Right renal cortex interstitium (tissue), 3 donors: ENCODE data around the gene SERPINB5. TPM values are rescaled to one million over a fixed set of nuclear protein-coding genes. Genes with fewer than 3 reads are reported as not detected.
A peak's percentile ranks its signal among the peaks of the same experiment; 100 is the strongest.
"Not testable (repeated sequence)": the region's sequence is repeated elsewhere in the genome, so short reads cannot be mapped to it uniquely, and the experiment has no call there.

Experiments used
- DNase-seq, 3 donors: peaks; one replicate each; pipeline ENCODE4 v3.0.0-alpha.2; 2013; ENCODE audit warnings: low read depth in 3 of 3, low spot score in 2 of 3
- polyA plus RNA-seq, 3 donors: library from polyadenylated mRNA; unstranded; fragments of 120-200 nt; gene quantifications; one replicate each; pipeline ENCODE4 v1.2.1, GENCODE V29; 2013; ENCODE audit not compliant: insufficient read length in 3 of 3

The SERPINB5 gene
- not detected for polyA plus RNA-seq

DNA sequence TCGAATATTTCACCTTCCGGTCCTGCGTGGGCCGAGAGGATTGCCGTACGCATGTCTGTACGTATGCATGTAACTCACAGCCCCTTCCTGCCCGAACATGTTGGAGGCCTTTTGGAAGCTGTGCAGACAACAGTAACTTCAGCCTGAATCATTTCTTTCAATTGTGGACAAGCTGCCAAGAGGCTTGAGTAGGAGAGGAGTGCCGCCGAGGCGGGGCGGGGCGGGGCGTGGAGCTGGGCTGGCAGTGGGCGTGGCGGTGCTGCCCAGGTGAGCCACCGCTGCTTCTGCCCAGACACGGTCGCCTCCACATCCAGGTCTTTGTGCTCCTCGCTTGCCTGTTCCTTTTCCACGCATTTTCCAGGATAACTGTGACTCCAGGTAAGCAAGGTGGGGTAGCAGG, at the start of gene SERPINB5:
SERPINB5 (plus strand) TSS at position 291 of the 400 bp plus-strand sequence. CDS start 7,471 bp downstream, outside the sequence.
- DNase-seq = no peak

DNA sequence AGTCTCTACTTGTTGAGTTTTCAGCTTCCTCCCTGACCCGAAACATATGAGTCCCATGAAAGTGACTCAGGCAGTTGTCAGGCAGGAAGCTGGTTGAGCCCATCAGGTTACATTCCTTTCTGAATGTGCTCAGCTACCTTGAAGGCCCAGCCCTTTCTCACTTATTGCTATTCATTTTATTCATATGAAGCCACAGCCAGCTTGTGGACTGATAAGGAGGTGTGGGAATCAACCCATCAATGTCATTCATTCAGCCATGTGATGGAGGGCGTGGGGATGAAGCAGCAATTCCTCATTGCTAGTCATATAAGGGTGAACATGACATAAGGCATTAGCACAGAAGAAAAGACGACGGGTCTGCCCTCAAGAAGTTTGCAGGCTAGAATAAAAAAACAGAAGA, 49.2 kb upstream of the SERPINB5 start:
- no peak for DNase-seq

- DNase-seq = no peak
These were observed 46.2 kb upstream of the SERPINB5 start for GRCh38 chr18:63430526-63430925.

DNA sequence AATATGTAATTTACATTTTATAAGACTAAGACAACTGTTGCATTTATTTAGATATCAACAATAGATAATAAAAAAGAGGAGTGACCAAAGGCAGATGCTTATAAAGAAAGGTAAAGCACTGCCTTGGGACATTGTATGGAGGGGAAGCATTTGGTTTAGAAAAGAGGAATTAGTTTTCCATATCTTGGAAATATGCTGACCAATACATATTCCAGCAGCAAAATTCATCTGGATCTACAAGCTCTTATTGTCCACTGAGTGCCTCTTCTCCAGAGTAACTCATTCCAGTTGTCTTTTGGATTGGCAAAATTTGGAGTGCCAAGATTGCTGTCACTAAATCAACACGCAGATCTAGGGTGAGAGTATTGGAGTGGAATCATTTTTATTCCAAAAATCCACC, 45.6 kb upstream of the SERPINB5 start:
- no peak for DNase-seq

GRCh38 chr18:63433334-63433866, 43.4 kb upstream of the SERPINB5 start:
- DNase-seq = no peak

DNA sequence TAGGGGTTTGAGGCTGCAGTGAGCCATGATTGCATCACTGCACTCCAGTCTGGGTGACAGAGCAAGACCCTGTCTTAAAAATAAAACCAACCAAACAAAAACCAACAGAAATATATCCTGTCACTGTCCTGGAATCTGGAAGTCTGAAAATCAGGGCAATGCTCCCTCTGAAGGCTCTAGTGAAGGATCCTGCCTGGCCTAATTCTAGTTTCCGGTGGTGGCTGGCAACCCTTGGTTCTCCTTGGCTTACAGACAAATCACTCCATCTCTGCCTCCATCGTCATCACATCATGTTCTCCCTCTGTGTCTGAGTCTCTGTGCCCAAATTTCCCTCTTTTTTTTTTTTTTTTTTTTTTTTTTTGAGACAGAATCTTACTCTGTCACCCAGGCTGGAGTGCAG, 38.6 kb upstream of the SERPINB5 start:
- DNase-seq = no peak

- peak; percentile 55 to 56 (median 56) for DNase-seq
These were observed 37.4 kb upstream of the SERPINB5 start for GRCh38 chr18:63439334-63439733.

DNA sequence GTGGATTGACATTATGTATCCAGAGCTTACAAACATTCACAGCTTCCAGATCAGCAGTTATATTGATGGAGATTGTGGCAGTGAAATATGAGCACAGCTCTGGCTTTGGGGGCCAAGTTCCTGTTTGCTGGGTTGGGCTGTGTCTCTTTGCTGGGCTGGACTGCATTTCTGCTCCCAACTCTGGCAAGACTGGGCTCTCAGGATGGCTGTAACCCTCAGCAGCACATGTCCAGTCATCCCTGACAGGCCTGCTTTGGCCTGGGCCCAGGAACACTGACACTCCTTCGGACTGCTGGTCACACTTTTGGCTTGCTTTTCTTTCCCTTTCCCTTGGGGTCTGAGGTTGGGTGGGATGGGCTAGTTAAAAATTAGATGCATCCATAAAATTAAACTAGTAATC, 36.5 kb upstream of the SERPINB5 start:
- DNase-seq = no peak

DNA sequence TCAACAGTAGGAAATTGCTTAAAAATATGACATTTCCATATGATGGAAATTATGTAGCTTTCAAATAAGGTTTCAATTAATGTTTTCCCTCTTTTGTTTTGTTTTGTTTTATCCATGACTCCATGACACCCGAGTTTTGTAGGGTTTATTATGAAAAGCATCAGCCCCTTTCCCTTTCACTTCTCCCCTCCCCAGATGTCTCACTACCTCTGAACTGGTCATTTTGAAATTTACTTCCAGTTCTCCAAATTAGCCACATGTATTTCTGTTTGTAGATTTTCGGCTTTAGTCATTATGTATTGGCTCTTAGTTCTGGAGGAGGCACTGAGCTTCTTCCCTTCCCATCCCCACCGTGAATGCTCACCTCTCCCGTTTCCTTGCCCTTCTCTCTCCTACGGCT, 35.9 kb upstream of the SERPINB5 start:
- DNase-seq = no peak

- no peak for DNase-seq
These were observed 32.9 kb upstream of the SERPINB5 start for GRCh38 chr18:63443829-63444228.

- no peak for DNase-seq
These were observed 32.2 kb upstream of the SERPINB5 start for GRCh38 chr18:63444580-63444979.

DNA sequence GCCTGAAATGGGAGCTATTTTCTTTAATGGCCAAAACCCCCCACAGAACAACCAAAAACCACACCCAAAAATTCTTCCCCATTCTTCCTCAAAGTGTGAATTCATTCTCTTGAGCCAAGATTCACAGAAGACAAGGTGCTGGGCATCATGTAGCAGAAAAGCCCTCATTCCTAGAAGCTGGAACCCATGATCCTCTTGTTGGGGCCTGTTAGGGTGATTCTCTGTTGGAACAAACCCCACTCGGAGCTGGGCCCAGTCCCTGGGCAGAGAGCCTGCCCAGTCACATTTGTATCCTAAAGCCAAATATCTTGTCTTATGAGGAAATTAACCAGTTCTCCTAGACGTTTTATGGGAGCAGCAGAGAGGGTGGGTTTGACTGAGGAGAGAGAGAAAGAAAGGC, 31.7 kb upstream of the SERPINB5 start:
- DNase-seq = no peak

DNA sequence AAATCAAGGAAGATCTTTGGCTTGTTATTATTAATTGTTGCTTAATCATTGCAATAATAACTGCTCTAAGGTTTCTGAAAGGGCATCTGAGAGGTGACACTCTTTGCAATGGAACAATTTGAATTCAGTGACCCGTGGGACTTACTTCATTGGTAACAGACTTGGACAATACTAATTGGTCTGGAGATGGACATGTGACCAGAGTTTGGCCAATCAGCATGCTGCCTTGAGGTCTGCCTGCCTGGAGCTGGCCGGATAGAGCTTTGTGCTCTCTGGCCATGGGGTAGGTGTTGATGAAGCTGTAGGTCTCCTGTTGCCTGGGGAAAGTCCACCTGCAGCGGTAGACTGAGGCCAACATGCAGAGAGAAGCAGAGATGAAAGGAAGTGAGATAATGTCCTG, 30.5 kb upstream of the SERPINB5 start:
- no peak for DNase-seq

- no peak for DNase-seq
These were observed 29.7 kb upstream of the SERPINB5 start for GRCh38 chr18:63447066-63447465.

GRCh38 chr18:63449426-63449825, 27.3 kb upstream of the SERPINB5 start:
- DNase-seq = no peak

GRCh38 chr18:63451799-63452660, 24.7 kb upstream of the SERPINB5 start:
- no peak for DNase-seq

DNA sequence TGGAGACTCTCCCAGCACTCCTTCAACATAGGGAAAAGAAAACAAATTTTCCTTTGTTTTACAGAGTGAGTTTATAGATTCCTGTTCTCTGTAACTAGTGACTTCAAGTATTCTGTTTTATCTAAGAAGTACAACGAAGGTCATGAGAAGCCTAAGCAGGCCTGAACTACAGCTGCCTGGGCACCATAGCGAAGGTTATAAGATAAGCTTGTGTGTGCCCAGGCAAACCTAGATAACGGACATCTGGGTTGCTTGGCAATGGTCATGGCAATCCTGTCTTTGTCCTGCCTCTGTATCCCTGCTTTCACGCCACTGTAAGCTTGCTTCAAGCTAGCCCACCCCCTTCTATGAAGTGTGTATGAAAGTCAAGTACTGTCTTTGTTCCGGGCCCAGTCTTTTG, 24.0 kb upstream of the SERPINB5 start:
- DNase-seq = not testable (repeated sequence)

DNA sequence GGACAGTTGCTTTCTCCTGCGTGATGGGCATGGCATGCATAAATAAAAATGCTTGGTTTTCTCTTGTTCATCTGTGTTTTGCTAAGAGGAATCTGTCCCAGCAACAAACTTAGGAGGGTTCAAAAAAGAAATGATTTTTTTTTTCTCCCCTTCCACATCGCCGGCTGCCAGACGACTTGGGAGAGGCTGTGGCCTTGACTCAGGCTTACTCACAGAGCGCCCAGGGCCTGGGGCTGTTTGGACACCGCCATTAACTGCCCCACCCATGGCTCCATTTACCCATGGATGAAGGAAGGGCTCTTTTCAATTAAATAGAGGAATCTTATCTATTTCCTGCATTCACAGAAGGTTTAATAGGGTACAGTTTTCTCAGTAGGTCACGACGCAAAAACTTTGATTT, 22.3 kb upstream of the SERPINB5 start:
- no peak for DNase-seq

- no peak for DNase-seq
These were observed 18.8 kb upstream of the SERPINB5 start for GRCh38 chr18:63457977-63458376.

DNA sequence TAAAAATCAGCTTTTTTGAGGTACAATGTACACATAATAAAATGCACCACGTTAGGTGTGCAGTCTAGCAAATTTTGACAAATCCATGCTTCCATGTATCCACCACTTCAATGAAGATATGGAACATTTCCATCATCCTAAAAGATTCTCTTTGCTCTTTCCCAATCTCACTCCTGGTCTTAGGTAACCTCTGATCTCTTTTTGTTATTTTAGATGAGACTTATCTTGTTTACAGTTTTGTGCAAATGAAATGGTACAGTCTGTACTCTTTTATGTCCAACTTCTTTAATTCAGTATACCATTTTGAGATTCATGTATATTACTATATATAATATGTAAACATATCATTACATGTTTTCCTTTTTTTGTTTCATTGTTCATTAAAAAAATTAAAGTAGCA, 16.3 kb upstream of the SERPINB5 start:
- no peak for DNase-seq

- DNase-seq = no peak
These were observed 12.3 kb upstream of the SERPINB5 start for GRCh38 chr18:63464434-63464833.

GRCh38 chr18:63465059-63465458, 11.7 kb upstream of the SERPINB5 start:
- DNase-seq = no peak
